CD4-positive, alpha-beta T cell treated with Interleukin-10 for 1 hour (primary cell): ENCODE data around the gene SRSF5.
A peak's percentile ranks its signal among the peaks of the same experiment; 100 is the strongest.
"Not testable (repeated sequence)": the region's sequence is repeated elsewhere in the genome, so short reads cannot be mapped to it uniquely, and the experiment has no call there.

Experiments
- DNase-seq: peaks from one replicate; pipeline ENCODE4 v3.0.0-alpha.2; 2020

Gene SRSF5

DNA sequence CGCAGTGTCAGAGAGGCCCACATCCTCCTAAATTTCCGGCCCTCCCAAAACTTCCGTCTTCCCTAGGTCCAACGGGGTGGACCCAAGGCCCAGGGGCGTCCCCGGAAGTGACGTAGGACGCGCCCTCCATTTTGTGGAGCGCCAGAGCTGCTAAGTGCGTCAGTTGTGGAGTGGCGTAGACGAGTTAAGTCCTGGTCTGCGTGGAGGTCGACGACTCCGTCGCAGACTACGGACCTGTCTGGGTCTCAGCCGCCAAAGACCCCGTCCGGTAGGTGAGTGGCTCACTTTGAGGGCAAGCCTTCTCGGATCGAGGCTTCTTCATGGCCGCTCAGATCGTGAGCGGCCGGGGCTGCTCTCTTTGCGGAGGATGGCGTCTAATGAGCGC lies at the start of gene SRSF5:
TSS of gene SRSF5 (plus strand) at position 159 of the 385 bp plus-strand sequence. CDS start 1,015 bp downstream, outside the sequence.
- DNase-seq: peak; percentile 95

DNA sequence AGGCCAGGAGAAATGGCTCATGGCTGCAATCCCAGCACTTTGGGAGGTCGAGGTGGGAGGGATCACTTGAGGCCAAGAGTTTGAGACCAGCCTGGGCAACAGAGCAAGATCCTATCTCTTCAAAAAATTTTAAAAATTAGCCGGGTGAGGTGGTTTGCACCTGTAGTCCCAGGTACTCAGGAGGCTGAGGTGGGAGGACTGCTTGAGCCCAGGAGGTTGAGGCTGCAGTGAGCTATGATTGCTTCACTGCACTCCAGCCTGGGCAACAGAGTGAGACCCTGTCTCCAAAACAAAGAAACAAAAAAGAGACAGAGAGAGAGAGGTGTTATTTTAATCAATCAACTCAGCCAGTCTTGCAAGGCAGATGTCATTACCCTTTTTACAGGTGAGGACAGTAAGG lies 48.3 kb upstream of the SRSF5 start:
- not testable (repeated sequence) for DNase-seq

- no peak for DNase-seq
These were observed 47.4 kb upstream of the SRSF5 start for GRCh38 chr14:69719501-69719951.

- DNase-seq: no peak
These were observed 46.0 kb upstream of the SRSF5 start for GRCh38 chr14:69720912-69721311.

DNA sequence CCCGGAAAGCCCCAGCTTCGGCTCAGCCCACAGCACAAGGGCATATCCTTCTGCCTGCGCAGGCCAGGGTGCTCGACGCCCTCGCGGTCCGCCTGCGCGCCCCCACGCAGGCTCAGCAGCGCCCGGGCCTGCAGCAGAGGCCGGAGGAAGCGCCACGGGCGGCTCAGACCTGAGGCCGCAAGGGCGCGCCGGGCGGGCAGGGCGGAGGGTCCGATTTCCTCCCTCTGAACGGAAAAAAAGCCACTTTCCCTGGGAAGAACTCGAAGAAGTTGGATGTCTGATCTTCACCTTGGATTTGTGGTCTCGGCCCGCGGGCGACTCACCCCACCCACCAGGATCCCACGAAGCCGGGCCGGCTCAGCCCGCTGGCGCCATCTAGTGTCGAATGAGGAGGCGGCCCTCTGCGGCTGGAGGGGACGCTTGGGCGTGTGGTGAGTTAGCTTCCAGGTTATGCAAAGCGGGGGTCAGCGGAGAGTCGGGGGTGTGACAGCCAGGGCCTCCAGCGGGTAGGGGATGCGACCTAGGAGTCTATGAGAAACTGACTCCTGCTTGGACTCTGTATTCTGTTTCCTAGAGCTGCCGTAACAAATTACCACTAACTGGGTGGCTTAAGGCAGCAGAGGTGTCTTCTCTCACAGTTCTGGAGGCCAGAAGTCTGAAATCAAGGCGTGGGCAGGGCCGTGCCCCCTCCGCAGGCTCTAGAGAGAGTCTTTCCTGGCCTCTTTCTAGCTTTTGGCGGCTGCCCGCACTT lies 40.0 kb upstream of the SRSF5 start:
- peak; percentile 88 for DNase-seq

GRCh38 chr14:69727860-69728259 lies 39.1 kb upstream of the SRSF5 start:
- DNase-seq: no peak

DNA sequence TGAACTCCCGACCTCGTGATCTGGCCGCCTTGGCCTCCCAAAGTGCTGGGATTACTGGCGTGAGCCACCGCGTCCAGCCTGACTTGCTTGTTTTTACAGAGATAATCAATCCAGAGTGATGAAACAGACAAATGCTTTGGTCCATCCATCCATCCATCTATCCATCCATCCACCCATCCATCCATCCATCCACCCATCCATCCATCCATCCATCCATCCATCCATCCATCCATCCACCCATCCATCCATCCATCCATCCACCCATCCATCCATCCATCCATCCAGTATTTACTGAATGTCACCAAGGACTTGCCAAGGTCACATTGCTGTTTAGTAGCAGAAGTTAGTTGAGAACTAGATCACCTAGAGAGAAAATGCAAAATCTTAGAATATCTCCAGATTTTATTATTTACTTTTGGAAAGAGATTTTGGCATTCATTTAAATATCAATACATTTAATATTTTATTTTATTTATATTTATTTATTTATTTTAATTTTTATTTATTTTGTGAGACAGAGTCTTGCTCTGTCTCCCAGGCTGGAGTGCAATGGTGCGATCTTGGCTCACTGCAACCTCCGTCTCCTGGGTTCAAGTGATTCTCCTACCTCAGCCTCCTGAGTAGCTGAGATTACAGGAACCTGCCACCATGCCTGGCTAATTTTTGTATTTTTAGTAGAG lies 34.9 kb upstream of the SRSF5 start:
- not testable (repeated sequence) for DNase-seq

- not testable (repeated sequence) for DNase-seq
These were observed 30.5 kb upstream of the SRSF5 start for GRCh38 chr14:69736405-69736804.

DNA sequence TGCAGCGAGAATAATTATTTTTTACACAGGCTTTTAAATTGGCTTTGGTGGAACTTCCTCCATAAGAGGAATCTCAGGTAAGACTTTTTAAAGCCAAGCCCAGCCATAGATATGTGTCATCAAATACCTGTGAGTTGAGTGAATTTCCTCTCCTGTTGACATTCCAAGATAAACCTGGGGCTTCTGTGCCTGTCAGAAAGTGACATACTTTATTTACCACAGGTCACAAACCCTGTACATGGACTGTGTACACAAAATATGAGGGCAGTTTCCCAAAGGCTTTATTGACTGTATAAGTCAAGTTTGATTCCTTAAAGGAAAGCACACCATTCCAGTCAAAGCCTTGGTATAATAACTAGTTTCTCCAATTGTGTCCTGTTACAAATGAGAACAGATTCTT lies 25.9 kb upstream of the SRSF5 start:
- DNase-seq: no peak

- no peak for DNase-seq
These were observed 17.0 kb upstream of the SRSF5 start for GRCh38 chr14:69749956-69750355.

- DNase-seq: no peak
These were observed 16.4 kb upstream of the SRSF5 start for GRCh38 chr14:69750495-69750894.

- no peak for DNase-seq
These were observed 14.2 kb upstream of the SRSF5 start for GRCh38 chr14:69752773-69753172.

DNA sequence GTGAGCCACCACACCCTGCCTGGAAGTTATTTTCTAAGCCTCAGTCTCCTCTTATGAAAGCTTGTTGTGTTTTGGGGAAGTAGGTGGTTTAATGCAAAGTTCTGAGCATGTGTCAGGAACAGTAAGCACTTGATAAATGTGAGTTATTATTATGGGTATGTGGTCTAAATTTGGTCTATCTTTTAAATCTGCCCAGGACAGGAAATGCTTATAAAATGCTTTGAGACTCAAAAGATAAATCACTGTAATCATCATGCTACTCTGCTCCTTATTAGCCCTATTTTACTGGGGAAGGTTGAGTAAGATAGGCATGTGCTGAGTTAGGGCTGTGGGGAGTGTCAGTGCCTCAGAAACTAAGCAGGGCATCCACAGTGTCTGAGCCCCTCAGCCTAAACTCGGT lies 13.1 kb upstream of the SRSF5 start:
- no peak for DNase-seq

DNA sequence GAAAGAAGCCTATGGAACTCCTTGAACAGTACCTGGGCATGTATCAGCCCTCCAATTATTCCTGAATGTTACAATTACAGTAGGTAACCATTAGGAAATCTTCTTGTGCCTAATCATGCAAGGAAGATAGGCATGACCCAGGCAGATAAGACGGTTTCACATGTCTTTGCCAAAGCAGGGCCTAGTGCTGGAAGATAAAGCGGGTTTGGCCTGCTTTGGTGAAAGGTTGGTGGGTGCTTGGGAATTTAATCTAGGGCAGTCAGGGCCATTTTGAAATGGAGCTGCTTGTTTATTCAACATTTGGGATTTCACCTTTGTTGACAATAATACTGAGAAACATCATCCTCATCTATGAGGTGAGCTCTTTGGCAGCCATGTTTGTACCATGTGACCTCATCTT lies 12.5 kb upstream of the SRSF5 start:
- DNase-seq: no peak

DNA sequence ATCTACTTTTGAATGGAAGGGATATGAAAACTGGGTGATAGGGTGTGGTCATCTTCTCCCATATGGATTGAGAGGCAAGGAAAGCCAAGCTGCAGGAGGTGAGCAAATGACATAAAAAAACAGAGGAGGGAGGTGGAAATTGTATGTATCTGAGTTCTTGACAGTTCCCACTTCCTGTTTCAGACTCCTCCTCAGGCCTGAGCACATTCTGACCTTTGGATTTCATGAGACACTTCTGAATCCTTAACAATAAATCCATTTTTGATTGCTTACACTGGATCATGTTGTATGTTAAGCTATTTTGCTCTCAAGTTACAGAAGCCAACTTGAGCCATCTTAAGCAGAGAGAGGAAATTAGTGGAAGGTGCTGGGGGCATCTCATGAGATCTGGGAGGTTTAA lies 11.6 kb upstream of the SRSF5 start:
- no peak for DNase-seq

GRCh38 chr14:69755784-69756183 lies 11.2 kb upstream of the SRSF5 start:
- DNase-seq: no peak

DNA sequence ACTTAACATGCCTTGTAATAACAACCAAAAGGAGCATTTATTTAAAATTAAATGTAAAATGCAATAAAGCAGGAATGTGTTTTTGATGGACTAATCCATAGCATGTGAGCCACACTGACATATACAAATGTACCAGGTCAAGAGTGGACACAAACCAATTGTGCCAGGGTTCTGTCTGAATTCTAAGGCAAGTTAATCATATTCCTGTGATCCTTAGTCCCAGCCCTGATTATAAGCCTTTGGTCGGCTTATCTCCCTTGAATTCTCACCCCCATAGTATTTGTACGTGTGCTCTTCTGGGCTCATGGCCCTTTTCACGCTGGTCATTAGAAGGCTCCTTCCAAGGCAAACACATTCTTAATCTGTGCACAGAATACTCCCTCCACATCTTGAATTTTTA lies 10.6 kb upstream of the SRSF5 start:
- no peak for DNase-seq

DNA sequence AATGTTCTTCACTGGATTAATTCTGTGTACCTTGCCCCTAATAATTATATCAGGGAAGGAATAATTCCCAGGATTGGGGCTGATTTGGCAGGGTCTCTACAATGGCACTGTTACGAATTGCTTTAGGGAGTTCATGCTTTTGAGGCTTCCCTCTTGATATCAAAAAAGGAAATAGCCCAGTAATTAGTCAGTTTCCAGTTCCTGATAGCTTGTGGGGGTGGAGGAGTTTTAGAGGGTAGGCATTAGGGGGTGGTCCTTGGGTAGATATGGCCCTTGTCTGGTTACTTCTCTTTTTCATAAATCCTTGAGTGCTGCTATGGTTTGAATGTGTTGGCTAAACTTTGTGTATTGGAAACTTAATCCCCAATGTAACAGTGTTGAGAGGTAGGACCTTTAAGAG lies 6.1 kb upstream of the SRSF5 start:
- no peak for DNase-seq

- DNase-seq: no peak
These were observed 3.0 kb upstream of the SRSF5 start for GRCh38 chr14:69763761-69764510.

- peak; percentile 92 for DNase-seq
These were observed 542 bp downstream of the SRSF5 start for GRCh38 chr14:69767369-69767999.

DNA sequence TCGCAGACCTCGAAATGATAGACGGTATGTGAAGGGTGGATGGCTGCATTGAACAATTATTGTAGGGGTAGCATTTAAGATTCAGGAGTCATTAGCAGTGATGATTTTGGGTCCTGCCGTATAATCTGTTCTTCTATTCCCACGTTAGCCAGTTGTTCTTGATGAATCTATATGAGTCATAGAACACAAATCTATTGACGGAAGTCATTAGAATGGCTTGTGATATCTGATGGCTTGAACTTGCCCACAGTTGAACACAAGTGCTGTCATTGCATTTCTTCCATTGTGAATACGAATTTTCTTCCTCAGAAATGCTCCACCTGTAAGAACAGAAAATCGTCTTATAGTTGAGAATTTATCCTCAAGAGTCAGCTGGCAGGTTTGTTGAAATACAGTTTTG lies 1.9 kb downstream of the SRSF5 start:
- DNase-seq: no peak

GRCh38 chr14:69769623-69770022 lies 2.7 kb downstream of the SRSF5 start:
- no peak for DNase-seq

- no peak for DNase-seq
These were observed 3.6 kb downstream of the SRSF5 start for GRCh38 chr14:69770559-69770958.
